ENCODE measurements around the gene PRR22. TPM values are rescaled to one million over a fixed set of nuclear protein-coding genes. Genes with fewer than 3 reads are reported as not detected.

PRR22 gene
- total and polyA plus RNA-seq, 9 of the 15 experiments (the other 6 are each of a cell fraction or from before 2014, with no cell fraction given), result 0.03 to 12.0 (median 2.0) TPM; not detected in 1

DNA sequence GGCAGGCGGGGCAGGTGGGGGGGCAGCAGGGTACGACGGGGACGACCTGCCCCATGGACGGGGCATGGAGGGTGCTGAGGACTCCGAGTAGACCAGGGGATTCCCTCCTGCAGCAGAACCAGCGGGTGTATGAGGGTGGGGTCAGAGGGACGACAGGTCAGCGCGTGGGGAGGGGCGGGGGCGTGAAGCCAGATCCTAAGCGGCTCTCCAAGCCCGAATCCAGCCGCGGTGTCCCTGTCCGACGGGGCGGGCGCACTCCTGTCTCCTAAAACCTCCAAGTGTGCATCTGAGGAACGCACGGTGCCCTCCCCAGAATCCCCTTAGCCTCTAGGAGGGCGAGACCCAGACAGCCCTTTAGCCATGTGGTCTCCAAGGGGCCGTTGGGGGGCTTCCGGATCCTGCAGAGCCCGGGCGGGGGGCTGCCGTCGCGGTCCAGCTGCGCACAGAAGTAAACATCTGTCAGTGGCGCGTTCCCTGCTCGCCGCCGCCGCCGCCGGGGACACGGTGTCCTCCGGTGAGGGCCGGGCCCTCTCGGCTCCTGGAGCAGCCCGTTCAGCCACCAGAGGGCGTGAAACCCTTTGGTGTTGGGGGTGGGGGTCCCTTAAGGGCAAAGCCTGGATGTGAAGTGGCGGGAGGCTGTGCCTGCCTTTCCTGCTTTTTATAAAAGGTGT lies 21.1 kb upstream of the PRR22 start (continued):
- TF ChIP-seq, protein P1, sequence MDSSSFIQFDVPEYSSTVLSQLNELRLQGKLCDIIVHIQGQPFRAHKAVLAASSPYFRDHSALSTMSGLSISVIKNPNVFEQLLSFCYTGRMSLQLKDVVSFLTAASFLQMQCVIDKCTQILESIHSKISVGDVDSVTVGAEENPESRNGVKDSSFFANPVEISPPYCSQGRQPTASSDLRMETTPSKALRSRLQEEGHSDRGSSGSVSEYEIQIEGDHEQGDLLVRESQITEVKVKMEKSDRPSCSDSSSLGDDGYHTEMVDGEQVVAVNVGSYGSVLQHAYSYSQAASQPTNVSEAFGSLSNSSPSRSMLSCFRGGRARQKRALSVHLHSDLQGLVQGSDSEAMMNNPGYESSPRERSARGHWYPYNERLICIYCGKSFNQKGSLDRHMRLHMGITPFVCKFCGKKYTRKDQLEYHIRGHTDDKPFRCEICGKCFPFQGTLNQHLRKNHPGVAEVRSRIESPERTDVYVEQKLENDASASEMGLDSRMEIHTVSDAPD (CRISPR knock-in tag; IDR thresholded peaks at IDR 0.05), result no peak
- no peak for TF ChIP-seq ZNF263 (CRISPR knock-in tag; IDR thresholded peaks at IDR 0.05; ENCODE audit: borderline replicate concordance)
- no peak for TF ChIP-seq HDGF (IDR thresholded peaks at IDR 0.05)
- no peak for TF ChIP-seq KLF13 (tag; IDR thresholded peaks at IDR 0.05; ENCODE audit: borderline replicate concordance, low read depth)
- TF ChIP-seq GATA2 (CRISPR knock-in tag; IDR thresholded peaks at IDR 0.05), result no peak
- TF ChIP-seq MTA3 (IDR thresholded peaks at IDR 0.05; ENCODE audit: borderline replicate concordance), result no peak
- no peak for TF ChIP-seq BMI1 (IDR thresholded peaks at IDR 0.05; ENCODE audit: low read length)
- TF ChIP-seq KLF10 (CRISPR knock-in tag; IDR thresholded peaks at IDR 0.05), result no peak
- TF ChIP-seq, protein P2, sequence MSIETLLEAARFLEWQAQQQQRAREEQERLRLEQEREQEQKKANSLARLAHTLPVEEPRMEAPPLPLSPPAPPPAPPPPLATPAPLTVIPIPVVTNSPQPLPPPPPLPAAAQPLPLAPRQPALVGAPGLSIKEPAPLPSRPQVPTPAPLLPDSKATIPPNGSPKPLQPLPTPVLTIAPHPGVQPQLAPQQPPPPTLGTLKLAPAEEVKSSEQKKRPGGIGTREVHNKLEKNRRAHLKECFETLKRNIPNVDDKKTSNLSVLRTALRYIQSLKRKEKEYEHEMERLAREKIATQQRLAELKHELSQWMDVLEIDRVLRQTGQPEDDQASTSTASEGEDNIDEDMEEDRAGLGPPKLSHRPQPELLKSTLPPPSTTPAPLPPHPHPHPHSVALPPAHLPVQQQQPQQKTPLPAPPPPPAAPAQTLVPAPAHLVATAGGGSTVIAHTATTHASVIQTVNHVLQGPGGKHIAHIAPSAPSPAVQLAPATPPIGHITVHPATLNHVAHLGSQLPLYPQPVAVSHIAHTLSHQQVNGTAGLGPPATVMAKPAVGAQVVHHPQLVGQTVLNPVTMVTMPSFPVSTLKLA (conservative IDR thresholded peaks at IDR 0.05), result peak in 1 of 2 experiments; percentile 61; a peak in 2 of 4 replicates
- TF ChIP-seq NFYB (IDR thresholded peaks at IDR 0.05; ENCODE audit: extremely low read depth, insufficient read length), result no peak
- TF ChIP-seq CREB1 (IDR thresholded peaks at IDR 0.05), result peak; percentile 27; the same call in 1 of the 2 replicates
- no peak for TF ChIP-seq CREB1 (CRISPR knock-in tag; IDR thresholded peaks at IDR 0.05)
- peak; percentile 51; the same call in 1 of the 2 replicates for TF ChIP-seq SMAD4 (CRISPR knock-in tag; conservative IDR thresholded peaks at IDR 0.05)
- no peak for TF ChIP-seq BRD4 (IDR thresholded peaks at IDR 0.05)
- TF ChIP-seq ZNF347 (CRISPR knock-in tag; IDR thresholded peaks at IDR 0.05; ENCODE audit: low read depth), result no peak
- TF ChIP-seq, protein P3, sequence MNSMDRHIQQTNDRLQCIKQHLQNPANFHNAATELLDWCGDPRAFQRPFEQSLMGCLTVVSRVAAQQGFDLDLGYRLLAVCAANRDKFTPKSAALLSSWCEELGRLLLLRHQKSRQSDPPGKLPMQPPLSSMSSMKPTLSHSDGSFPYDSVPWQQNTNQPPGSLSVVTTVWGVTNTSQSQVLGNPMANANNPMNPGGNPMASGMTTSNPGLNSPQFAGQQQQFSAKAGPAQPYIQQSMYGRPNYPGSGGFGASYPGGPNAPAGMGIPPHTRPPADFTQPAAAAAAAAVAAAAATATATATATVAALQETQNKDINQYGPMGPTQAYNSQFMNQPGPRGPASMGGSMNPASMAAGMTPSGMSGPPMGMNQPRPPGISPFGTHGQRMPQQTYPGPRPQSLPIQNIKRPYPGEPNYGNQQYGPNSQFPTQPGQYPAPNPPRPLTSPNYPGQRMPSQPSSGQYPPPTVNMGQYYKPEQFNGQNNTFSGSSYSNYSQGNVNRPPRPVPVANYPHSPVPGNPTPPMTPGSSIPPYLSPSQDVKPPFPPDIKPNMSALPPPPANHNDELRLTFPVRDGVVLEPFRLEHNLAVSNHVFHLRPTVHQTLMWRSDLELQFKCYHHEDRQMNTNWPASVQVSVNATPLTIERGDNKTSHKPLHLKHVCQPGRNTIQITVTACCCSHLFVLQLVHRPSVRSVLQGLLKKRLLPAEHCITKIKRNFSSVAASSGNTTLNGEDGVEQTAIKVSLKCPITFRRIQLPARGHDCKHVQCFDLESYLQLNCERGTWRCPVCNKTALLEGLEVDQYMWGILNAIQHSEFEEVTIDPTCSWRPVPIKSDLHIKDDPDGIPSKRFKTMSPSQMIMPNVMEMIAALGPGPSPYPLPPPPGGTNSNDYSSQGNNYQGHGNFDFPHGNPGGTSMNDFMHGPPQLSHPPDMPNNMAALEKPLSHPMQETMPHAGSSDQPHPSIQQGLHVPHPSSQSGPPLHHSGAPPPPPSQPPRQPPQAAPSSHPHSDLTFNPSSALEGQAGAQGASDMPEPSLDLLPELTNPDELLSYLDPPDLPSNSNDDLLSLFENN (IDR thresholded peaks at IDR 0.05; ENCODE audit: low read depth in 2 of 2, low read length in 2 of 2), result no peak
- TF ChIP-seq TAF9B (IDR thresholded peaks at IDR 0.05; ENCODE audit: partially characterized antibody), result no peak
- TF ChIP-seq HNRNPK (IDR thresholded peaks at IDR 0.05; ENCODE audit: low read depth, low read length, poor library complexity, severe bottlenecking), result no peak
- no peak for TF ChIP-seq ZNF12 (CRISPR knock-in tag; IDR thresholded peaks at IDR 0.05)
- peak; percentile 43; the same call in 1 of the 2 replicates for TF ChIP-seq POLR2G (IDR thresholded peaks at IDR 0.05; ENCODE audit: low read depth, low read length)
- TF ChIP-seq PCBP2 (IDR thresholded peaks at IDR 0.05; ENCODE audit: low read depth, low read length, poor library complexity, severe bottlenecking), result no peak

All from K562 (cell line).